HG02885 (cell line): ENCODE results near the gene SCAMP4.
"Not testable (repeated sequence)": the region's sequence is repeated elsewhere in the genome, so short reads cannot be mapped to it uniquely, and the experiment has no call there.

Experiments used
- ATAC-seq: cut with Tn5 transposase; IDR thresholded peaks from one replicate; pipeline ENCODE4 v1.9.1; 2021; ENCODE audit warnings: mild to moderate bottlenecking; ENCODE audit not compliant: unreplicated experiment, poor library complexity

SCAMP4 gene

DNA sequence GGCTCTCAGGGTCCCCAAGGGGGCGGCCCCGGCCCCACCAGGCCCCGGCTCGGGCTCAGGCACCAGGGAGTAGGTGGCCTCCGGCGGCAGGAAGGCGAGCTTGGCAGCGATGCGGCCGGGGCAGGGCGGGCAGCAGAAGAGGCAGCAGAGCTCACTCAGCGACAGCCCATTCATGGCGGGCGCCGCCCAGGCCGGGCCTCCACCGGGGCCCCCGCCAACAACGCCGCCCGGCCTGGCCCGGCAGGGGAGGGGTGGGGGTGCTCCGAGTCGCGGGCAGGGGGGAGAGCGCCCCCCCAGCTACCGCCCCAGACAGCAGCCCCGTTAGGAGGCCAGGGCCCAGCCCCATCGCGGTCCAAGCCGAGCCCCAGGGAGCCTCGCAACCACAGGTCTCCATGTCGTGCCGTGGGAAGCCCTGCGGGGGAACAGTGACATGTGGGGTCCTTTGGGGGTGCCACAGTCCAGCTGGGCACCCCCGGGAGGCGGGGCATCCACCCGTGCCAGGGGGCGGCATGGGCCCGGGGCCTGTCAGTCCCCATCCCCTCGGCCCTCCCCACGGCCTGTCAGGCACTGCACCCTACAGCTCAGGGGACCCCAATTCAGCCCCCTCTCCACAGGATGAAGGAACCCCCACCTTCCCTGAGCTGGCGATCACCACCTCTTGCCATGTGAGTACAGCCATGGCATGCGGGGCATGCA, 23.7 kb upstream of the SCAMP4 start:
- not testable (repeated sequence) for ATAC-seq

DNA sequence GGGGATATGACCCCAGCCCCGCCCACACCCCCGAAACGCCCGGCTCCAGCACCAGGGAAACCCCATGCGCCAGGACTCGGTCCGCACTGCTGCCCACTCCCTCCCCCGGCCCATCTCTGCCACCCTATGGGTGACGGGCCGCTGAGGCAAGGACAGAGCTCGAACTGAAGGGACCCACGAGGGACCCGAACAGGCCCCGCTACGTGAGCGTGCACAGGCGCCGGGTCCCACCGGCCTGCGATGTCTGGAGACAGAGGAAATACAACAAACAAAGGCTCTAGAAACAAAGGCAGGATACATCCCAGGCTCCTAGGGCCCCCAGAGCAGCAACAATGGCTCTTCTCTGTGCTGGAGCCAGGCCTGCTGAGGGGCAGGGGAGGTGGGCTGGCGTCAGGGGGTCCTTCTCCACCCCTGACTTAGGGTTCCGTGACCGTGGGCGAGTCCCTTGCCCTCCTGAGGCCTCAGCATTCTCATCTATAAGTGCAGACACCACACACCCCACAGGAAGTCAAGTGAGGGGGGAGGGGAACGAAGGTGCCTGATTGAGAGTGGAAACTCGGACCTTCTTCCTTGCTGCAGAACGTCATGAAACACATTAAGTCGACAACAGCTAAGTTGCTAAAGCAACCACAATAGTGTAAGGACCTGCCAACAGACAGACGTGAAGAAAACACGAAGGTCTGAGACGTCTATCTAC, 23.0 kb upstream of the SCAMP4 start:
- ATAC-seq: no peak

DNA sequence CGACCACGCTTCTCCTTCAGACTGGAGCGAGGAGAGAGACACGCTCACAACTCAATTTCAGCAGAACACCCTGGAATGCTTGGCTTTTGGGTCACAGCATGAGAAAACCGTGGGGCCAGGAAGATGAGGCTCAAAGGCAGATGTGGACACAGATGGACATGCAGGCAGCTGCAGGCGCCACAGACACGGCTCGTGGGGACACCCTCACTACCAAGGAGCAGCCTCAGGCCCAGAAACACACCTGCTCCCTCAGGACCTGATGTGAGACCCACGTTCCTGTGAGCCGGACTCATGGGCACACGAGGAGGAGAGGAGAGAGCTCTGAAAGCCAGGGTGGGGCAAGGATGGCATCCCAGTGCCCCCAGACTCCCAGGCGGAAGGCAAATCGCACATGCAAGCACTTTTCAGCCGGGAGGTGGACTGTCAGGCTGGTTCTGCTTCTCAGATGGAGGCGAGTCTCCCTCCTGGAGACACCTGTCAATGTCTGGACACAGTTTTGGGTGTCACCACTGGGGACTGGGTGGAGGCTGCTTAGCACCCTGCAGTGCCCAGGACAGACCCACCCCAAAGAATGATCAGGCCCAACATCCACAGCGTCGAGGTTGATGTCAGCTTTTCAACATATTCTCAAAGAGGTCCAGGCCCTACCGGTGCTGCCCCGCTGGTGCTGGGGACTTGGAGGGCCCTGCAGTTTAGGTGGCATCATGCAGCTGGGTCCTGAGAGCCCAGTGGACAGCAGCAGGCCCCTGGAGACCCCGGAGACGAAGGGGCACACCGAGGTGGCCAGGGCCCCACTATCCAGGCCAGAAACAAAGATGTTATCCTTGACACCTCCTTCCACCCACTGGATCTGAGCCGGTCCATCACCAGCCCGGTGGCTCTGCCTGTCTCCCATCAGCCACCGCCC, 22.2 kb upstream of the SCAMP4 start:
- no peak for ATAC-seq

DNA sequence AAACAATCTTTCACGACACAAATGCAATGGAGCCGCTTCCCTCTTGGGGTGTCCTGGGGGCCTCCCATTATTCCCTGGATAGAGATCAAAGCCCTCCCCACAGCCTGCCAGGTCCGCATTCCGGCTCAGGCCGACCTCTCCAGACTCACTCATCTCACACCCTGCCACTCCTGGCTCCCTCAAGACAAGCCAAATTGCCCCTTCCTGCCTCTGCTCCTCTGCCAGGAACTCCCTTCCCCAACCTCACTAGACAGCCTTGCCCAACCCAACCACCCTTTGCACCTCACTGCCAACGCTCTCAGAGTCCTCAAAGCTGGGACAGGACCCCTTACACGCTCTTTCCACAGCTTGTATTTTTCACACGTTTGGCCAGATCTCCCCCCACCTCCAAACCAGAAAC, 21.4 kb upstream of the SCAMP4 start:
- no peak for ATAC-seq

DNA sequence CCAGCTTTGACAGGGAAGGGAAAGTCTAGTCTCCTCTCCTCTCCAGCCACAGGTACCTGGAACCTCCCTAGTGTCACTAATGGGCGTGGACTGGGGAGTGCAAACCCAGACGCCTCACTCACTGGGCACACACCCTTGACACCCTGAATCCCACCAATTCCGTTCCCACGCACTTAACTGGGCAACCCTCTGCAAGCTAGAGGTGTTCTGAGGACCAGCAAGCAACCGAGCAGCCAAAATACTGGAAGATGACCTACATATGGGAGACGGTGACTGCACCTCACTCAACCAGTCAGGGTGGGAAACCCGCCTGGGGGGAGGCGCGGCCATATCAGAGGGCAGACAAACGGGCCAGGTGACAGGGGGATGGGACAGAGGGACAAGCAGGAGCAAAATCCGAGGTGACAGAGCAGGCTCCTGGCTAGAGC, 20.9 kb upstream of the SCAMP4 start:
- no peak for ATAC-seq

DNA sequence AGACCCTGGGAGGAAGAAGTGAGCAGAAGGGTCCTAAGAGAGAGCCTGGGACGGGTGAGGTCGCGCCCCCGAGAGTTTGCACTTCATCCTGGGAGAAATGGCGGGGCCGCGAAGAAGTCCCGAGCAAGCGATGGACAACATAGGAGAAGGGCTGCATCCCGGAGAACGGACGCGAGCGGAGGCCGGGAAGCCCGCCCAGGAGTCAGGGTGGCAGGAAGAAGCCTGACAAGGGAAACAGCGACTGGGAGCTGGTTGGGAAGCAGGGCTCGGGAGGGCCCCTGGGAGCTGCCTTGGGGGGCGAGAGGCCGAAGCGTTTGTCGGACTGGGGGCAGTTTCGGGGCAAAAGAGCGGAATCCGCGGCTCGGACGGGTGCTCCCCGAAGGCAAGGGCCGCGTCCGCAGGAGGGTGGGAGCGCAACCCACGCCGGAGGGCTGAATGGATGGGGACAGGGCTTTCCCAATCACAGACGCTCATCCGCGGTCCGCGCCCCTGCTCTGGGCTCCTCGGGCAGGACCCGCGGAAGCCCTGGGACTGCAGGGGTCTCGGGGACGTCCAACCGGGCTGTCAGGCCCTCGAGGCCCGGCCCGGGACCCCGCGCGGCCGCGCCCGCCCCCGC, 20.4 kb upstream of the SCAMP4 start:
- ATAC-seq: peak; percentile 20

DNA sequence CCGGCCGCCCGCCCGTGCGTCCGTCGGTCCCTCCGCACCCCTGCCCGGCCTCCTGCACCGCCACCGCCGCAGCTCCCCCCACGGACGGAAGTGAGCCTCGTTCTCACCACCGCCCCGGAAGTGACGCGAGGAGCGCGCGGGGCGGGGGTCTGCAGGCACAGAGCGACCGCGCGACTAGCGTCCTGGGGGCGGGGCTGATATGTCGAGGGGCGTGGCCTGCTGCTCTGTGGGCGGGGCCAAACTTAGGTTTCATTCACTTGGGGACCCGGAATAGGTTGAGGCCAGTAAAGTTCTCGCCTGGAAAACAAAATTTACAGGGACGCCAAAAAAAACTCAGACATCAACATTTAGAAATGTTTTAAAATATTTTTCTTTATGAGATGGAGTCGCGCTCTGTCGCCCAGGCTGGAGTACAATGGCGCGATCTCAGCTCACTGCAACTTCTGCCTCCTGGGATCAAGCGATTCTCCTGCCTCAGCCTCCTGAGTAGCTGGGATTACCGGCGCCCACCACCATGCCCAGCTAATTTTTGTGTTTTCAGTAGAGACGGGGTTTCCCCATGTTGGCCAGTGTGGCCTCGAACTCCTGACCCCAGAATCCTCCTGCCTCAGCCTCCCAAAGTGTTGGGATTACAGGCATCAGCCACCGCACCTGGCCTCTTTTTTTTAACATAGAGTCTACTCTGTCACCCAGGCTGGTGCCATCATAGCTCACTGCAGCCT, 19.6 kb upstream of the SCAMP4 start, which contains the start of gene ABHD17A:
TSS of gene ABHD17A (minus strand) at position 99 of the 722 bp plus-strand sequence. CDS start 3,930 bp downstream, outside the sequence.
- ATAC-seq: peak; percentile 95

DNA sequence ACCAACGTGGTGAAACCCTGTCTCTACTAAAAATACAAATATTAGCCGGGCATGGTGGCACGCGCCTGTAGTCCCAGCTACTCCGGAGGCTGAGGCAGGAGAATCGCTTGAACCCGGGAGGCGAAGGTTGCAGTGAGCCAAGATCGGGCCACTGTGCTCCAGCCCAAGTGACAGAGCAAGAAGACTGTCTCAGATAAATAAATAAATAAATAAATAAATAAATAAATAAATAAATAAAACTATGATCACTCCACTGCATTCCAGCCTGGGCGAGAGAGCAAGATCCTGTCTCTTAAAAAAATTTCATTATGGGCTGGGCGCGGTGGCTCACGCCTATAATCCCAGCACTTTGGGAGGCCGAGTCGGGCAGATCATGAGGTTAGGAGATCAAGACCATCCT, 18.8 kb upstream of the SCAMP4 start:
- not testable (repeated sequence) for ATAC-seq

DNA sequence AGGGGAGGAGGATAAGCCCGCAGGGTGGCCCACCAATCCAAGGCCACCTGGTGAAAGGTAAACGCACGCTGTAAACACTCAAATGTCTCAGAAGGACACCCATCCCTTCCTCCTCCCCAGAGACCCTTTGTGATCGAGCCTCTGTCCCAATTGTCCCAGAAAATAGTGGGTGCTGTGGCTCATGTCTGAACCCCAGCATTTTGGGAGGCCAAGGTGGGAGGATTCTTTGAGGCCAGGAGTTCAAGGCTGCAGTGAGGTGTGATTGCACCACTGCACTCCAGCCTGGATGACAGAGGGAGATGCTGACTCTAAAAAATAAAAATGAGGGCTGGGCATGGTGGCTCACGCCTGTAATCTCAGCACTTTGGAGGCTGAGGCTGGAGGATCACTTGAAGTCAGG, 16.8 kb upstream of the SCAMP4 start:
- no peak for ATAC-seq

DNA sequence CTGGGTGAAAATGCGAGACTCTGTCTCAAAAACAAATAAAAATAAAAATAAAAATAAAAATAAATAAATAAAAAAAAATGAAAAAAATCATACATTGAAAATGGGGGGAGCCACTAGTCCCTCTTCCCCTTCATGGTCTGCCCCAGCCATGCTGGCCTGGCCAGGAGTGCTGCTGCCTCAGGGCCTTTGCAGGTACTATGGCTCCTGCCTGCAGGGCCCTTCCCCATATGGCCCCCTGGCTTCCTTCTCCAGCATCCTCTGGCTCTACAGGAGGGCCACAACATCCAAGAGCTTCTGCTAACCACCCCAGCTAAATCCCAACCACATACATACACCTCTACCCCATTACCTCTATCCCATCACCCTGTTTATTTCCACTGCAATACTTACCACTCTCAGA, 15.3 kb upstream of the SCAMP4 start:
- ATAC-seq: no peak

DNA sequence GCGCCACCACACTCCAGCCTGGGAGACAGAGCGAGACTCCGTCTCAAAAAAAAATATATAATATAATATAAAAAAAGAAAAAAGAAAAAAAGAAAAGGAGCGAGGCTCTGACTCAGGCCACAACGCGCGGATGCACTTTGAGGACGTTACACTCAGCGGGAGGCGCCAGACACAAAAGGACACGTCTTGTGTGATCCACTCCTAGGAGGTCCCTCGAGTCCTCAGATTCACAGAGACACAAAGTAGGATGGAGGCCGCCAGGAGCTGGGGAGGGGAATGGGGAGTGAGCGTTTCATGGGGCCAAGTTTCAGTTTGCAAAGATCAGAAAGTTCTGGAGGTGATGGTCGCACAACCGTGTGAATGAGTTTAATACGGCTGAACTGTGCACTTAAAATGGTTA, 11.4 kb upstream of the SCAMP4 start:
- ATAC-seq: no peak

DNA sequence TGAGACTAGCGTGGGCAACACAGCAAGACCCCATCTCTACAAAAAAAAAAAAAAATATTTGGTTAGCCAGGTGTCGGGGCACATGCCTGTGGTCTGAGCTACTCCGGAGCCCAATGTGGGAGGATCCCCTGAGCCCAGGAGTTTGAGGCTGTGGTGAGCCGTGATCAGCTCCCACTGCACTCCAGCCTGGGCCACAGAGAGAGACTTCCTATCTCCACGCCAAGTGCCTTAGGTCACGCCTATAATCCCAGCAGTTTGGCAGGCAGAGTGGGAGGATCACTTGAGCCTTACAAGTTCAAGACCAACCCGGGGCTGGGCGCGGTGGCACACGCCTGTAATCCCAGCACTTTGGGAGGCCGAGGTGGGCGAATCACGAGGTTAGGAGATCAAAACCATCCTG, 8.7 kb upstream of the SCAMP4 start:
- ATAC-seq: no peak

DNA sequence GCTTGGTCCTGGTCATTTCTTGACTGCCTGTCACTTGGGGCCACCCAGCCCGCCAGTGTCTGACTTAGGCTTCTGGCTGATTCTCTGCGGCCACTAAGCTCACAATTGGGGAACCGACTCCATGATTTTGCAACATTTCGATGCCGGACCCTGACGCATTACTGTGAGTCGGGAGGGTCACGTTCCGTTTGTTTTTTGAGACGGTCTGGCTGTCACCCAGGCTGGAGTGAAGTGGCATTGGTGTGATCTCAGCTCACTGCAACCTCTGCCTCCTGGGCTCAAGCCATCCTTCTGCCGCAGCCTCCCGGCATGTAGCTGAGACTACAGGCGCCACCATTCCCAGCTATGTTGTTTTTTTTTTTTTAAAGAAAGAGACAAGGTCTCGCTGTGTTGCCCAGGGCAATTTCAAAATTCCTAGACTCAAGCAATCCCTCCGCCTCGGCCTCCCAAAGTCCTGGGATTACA, 3.2 kb upstream of the SCAMP4 start:
- no peak for ATAC-seq

DNA sequence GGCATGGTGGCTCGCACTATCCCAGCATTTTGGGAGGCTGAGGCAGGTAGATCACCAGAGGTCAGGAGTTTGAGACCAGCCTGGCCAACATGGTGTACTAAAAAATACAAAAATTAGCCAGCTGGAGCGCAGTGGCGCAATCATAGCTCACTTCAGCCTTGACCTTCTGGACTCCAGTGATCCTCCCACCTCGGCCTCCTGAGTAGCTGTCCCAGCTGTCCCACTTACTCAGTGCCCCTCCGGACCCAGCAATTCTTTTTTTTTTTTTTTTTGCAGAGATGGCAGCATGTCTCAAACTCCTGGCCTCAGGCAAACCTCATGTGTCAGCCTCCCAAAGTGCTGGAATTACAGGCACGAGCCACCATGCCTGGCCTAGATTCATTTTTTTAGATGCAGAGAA, 2.3 kb upstream of the SCAMP4 start:
- no peak for ATAC-seq

DNA sequence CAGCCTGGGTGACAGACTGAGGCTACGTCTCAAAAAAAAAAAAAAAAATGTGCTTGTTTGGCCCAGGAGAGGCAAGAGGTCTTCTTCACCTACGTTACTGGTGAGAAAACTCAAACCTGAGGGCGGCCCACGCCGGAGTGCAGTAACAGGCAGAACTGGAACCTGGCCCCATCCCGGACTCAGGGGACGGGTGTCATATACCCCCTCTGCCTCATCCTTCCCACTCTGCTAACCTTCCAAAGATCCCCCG, 414 bp upstream of the SCAMP4 start:
- no peak for ATAC-seq

DNA sequence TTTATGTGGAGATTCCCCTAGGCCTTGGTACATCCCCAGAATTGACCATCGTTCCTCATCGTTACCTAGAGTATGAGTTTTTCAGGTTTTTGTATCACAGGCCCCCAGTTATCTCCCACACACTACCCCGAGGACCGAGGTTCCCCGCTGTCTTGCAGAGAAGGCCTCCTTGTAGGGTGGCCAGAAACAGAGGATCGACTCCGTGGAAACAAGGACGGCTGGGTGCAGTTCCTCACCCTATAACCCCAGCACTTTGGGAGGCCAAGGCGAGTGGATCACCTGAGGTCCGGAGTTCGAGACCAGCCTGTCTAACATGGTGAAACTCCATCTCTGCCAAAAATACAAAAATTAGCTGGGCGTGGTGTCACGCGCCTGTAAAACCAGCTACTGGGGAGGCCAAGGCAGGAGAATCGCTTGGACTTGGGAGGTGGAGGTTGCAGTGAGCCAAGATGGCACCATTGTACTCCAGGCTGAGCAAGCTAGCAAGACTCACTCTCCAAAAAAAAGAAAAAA, 720 bp downstream of the SCAMP4 start:
- ATAC-seq: no peak

DNA sequence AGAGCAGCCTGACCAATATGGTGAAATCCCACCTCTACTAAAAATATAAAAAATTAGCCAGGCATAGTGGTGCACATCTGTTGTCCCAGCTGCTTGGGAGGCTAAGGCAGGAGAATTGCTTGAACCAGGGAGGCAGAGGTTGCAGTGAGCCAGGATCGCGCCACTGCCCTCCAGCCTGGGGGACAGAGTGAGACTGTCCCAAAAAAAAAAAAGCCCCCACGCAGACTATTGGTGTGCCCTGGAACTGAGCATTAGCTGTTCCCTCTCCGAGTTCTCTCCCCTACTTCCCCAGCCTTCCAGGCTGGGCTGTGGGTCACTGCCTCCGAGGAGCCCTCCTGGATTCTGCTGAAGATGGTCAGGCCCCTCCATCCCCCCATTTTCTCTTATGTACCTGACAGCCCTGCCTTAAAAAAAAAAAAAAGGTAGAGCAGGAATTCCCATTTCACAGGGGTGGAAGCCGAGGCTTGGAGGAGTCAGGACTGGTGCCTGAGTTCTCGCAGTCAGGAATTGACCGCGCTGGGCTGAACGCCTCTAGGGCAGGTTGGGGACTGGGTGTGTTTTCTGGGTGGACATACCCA, 1.9 kb downstream of the SCAMP4 start:
- ATAC-seq: no peak

DNA sequence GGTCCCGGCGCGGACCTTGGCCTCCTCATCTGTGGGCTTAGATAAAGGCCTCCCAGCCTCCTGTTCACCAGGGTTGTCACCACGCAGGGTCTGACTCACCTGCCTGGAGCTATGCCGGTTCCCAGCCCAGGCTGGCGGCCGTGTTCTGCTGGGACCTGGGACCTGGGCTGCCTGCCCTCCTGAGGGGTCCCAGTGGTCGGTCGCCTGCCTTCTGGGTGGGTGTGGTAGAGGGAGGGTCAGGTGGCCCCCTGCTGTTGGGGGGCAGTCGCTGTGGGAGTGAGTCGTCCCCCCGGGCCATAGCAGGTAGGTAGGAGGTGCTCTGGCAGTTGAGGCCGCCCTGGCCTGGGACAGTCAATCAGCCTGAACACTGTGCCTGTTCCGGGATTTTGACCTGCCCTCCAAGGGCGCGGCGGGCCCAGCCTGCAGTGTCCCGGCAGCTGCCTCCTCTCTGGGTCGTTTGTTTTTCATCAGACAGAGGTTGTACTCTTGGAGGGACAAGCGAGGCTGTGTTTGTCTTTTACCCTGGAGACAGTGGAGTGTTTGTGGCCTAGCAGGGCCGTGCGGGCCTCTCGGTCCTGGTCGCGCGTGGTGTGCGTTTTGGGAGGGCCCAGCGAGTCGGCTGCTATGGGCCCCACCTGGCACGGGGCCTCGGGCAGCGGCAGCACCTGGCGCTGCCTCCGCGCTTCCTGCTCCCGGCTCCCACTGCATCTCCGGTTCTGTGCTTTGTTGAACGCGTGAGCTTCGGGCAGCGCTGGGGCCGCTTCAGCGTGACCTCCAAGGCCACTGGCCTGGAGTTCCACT, 2.6 kb downstream of the SCAMP4 start:
- ATAC-seq: no peak

DNA sequence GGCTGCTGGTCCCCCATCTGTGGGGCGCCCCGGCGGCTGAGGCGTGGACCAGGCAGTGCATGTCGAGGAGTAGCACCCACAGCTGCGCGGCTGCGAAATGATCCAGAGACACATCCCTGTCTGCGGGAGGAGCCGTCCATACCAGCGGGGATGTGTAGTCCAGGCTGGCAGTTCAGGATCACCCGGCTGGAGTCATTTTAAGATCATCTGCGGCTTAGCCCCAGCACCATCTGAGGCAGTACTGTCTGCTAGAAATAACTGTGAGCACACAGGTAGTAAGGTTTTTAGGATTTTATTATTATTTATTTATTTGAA, 3.1 kb downstream of the SCAMP4 start:
- no peak for ATAC-seq
